Activated T-cell treated with anti-CD3 and anti-CD28 coated beads for 1 hour (primary cell): ENCODE measurements around the gene PHOSPHO2.

Source experiments
- DNase-seq: peaks from one replicate; pipeline ENCODE4 v3.0.0-alpha.2; 2020; ENCODE audit warnings: low read depth

PHOSPHO2 gene

GRCh38 chr2:169694113-169694893, at the start of gene PHOSPHO2, which contains the start of gene CFAP210:
TSS of gene PHOSPHO2 (plus strand) at chr2:169694469. CDS start at chr2:169700972, 6,503 bp downstream.
TSS of gene CFAP210 (minus strand) at chr2:169694405. CDS start at chr2:169694327, 78 bp downstream.
- DNase-seq = peak; percentile 98

GRCh38 chr2:169647496-169647895, 46.8 kb upstream of the PHOSPHO2 start:
- no peak for DNase-seq

- DNase-seq = no peak
Measured at GRCh38 chr2:169649278-169649677, 45.0 kb upstream of the PHOSPHO2 start.

GRCh38 chr2:169653636-169654035, 40.6 kb upstream of the PHOSPHO2 start:
- no peak for DNase-seq

GRCh38 chr2:169656164-169656563, 38.1 kb upstream of the PHOSPHO2 start:
- DNase-seq = no peak

GRCh38 chr2:169658877-169659276, 35.4 kb upstream of the PHOSPHO2 start:
- no peak for DNase-seq

GRCh38 chr2:169659320-169659719, 34.9 kb upstream of the PHOSPHO2 start:
- no peak for DNase-seq

- no peak for DNase-seq
Measured at GRCh38 chr2:169661265-169661664, 33.0 kb upstream of the PHOSPHO2 start.

- DNase-seq = no peak
Measured at GRCh38 chr2:169662744-169663143, 31.5 kb upstream of the PHOSPHO2 start.

GRCh38 chr2:169663247-169663646, 31.0 kb upstream of the PHOSPHO2 start:
- DNase-seq = no peak

GRCh38 chr2:169664600-169664977, 29.7 kb upstream of the PHOSPHO2 start:
- DNase-seq = no peak

- DNase-seq = no peak
Measured at GRCh38 chr2:169664978-169665930, 29.0 kb upstream of the PHOSPHO2 start.

GRCh38 chr2:169667583-169667982, 26.7 kb upstream of the PHOSPHO2 start:
- DNase-seq = no peak

GRCh38 chr2:169670215-169670651, 24.0 kb upstream of the PHOSPHO2 start:
- no peak for DNase-seq

- DNase-seq = no peak
Measured at GRCh38 chr2:169670937-169671336, 23.3 kb upstream of the PHOSPHO2 start.

- no peak for DNase-seq
Measured at GRCh38 chr2:169672406-169672805, 21.9 kb upstream of the PHOSPHO2 start.

- DNase-seq = no peak
Measured at GRCh38 chr2:169673106-169673505, 21.2 kb upstream of the PHOSPHO2 start.

- DNase-seq = no peak
Measured at GRCh38 chr2:169673921-169674320, 20.3 kb upstream of the PHOSPHO2 start.

- no peak for DNase-seq
Measured at GRCh38 chr2:169676357-169676756, 17.9 kb upstream of the PHOSPHO2 start.

GRCh38 chr2:169676850-169677249, 17.4 kb upstream of the PHOSPHO2 start:
- DNase-seq = no peak

- DNase-seq = no peak
Measured at GRCh38 chr2:169683054-169683424, 11.2 kb upstream of the PHOSPHO2 start.

- no peak for DNase-seq
Measured at GRCh38 chr2:169683425-169684134, 10.7 kb upstream of the PHOSPHO2 start.
